Heart left ventricle (tissue), 13 donors: ENCODE data around the gene SCFD2.

Experiments used
- POLR2A ChIP-seq, 2 donors: fragments of 450-650 bp; IDR thresholded peaks; one replicate each; pipeline ENCODE4 v1.6.1; 2017; ENCODE audit warnings: antibody characterized with exemption in 2 of 2, mild to moderate bottlenecking in 2 of 2, moderate library complexity in 2 of 2
- TF ChIP-seq, protein P1 (sequence below), 12 donors: fragments of 200-600 bp; sonication (generic) in 4 of 12; IDR thresholded peaks; one replicate each; pipeline versions ENCODE4 v1.5.0 to v1.8.0; 2018 to 2022; ENCODE audit warnings: antibody characterized with exemption in 12 of 12, mild to moderate bottlenecking in 5 of 12
- donor health status: ischemic (EF 13 %, LVEDD 7.1; RV severe dilation, severe dysfunction).
- donor health status: DM: no; HTN: yes; CAD: no.
- donor health status: DM: no; HTN: no; CAD: no.
- donor health status: ischemic (EF 25% LVEDD 6.9; RV normal size, moderate dysfunction).
- donor health status: ischemic (EF 25% LVEDD 5.7; RV mildly dilated, moderate dysfunction).
- donor health status: ischemic (EF 35%, LVEDD 5.7; RV mildly dilated, moderate dysfunction).
- donor health status: nonischemic (EF 11% LVEDD 7.7; RV severe dilation, severe dysfunction).
- donor health status: DM: yes; HTN: yes; CAD: no.
- donor health status: PGD.
- donor health status: ischemic (EF 29% LVEDD 5.4; RV normal size, mild dysfunction).
- donor health status: nonischemic (EF 23%, LVEDD 6.1; RV moderate dilation, normal function).

DNA sequence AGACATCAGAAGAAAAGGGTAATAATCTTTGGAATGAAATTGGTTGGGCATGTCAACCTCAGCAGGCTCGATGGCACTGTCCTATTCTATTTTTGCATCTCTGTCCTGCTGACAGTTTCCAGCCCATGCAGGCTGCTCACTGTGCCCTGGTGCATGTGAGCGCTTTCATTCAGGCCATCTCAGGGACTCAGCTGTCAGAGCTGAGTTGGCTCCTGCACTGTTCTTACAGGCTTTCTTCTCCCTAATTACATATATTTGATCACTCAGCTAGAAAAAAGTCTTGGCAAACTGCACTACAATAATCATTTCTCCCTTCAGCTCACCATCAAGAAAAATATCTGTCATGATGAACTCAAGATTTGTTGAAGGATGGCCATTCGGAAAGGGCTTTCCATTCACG, 419.0 kb downstream of the SCFD2 start:
- TF ChIP-seq, protein P1, sequence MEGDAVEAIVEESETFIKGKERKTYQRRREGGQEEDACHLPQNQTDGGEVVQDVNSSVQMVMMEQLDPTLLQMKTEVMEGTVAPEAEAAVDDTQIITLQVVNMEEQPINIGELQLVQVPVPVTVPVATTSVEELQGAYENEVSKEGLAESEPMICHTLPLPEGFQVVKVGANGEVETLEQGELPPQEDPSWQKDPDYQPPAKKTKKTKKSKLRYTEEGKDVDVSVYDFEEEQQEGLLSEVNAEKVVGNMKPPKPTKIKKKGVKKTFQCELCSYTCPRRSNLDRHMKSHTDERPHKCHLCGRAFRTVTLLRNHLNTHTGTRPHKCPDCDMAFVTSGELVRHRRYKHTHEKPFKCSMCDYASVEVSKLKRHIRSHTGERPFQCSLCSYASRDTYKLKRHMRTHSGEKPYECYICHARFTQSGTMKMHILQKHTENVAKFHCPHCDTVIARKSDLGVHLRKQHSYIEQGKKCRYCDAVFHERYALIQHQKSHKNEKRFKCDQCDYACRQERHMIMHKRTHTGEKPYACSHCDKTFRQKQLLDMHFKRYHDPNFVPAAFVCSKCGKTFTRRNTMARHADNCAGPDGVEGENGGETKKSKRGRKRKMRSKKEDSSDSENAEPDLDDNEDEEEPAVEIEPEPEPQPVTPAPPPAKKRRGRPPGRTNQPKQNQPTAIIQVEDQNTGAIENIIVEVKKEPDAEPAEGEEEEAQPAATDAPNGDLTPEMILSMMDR (IDR thresholded peaks at IDR 0.05), result no peak
- no peak for TF ChIP-seq POLR2A (IDR thresholded peaks at IDR 0.05)
